Muscle layer of colon (tissue), 2 donors: ENCODE data around the gene SNRNP35.
"Not testable (repeated sequence)": the region's sequence is repeated elsewhere in the genome, so short reads cannot be mapped to it uniquely, and the experiment has no call there.

ENCODE experiments used
- H3K27ac ChIP-seq: one replicate; pipeline ENCODE4 v1.7.0; 2013; ENCODE audit warnings: low read depth, mild to moderate bottlenecking, low read length, moderate library complexity
- H3K27me3 ChIP-seq, 2 donors: one replicate each; pipeline ENCODE4 v1.7.0; 2013; ENCODE audit warnings: low read length in 2 of 2, mild to moderate bottlenecking in 2 of 2; ENCODE audit not compliant: insufficient read depth in 2 of 2, control insufficient read depth in 1 of 2
- H3K36me3 ChIP-seq: one replicate; pipeline ENCODE4 v1.7.0; 2013; ENCODE audit warnings: mild to moderate bottlenecking, low read length; ENCODE audit not compliant: insufficient read depth
- H3K4me1 ChIP-seq: one replicate; pipeline ENCODE4 v1.7.0; 2013; ENCODE audit warnings: mild to moderate bottlenecking, low read length; ENCODE audit not compliant: insufficient read depth
- H3K4me3 ChIP-seq, 2 donors: one replicate each; pipeline ENCODE4 v1.7.0; 2013; ENCODE audit warnings: low read length in 2 of 2, low read depth in 1 of 2, mild to moderate bottlenecking in 1 of 2, moderate library complexity in 1 of 2
- H3K9ac ChIP-seq: one replicate; pipeline ENCODE4 v1.7.0; 2013; ENCODE audit warnings: low read length
- H3K9me3 ChIP-seq: one replicate; pipeline ENCODE4 v1.7.0; 2013; ENCODE audit warnings: mild to moderate bottlenecking, low read length
- donor health status: abdominal sarcoma.
- donor health status: Adenocarcinoma of cecum.

The SNRNP35 gene

DNA sequence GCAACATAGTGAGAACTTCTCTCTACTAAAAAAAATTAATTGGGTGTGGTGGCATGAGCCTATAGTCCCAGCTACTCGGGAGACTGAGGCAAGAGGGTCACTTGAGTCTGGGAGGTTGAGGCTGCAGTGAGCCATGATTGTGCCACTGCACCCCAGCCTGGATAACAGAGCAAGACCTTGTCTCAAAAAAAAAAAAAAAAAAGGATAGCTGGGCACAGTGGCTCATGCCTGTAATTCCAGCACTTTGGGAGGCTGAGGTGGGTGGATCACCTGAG lies 5.7 kb upstream of the SNRNP35 start:
- not testable (repeated sequence) for H3K27me3 ChIP-seq, H3K27ac ChIP-seq, H3K9ac ChIP-seq, H3K4me3 ChIP-seq, H3K9me3 ChIP-seq, H3K4me1 ChIP-seq, H3K36me3 ChIP-seq

- Histone ChIP-seq H3K27ac (no peak overlapping the region), H3K4me3 (no peak overlapping the region), H3K36me3 (no peaks in the 10 kb centered on the region), H3K4me1 (no peaks in the 10 kb centered on the region), H3K27me3 (no peaks in the 10 kb centered on the region), H3K9ac (no peak overlapping the region), H3K9me3 (no peaks in the 10 kb centered on the region)
These were observed 4.8 kb upstream of the SNRNP35 start for GRCh38 chr12:123453165-123453564.

DNA sequence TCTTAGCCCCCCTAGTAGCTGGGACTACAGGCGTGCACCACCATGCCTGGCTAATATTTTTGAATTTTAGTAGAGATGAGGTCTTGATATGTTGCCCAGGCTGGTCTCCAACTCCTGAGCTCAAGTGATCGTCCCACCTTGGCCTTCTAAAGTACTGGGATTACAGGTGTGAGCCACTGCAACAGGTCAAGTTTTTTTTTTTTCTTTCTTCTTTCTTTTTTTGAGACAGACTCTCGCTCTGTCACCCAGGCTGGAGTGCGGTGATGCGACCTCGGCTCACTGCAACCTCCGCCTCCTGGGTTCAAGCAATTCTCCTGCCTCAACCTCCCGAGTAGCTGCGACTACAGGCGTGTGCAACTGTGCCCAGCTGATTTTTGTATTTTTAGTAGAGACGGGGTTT lies 5.2 kb downstream of the SNRNP35 start:
- H3K4me1 ChIP-seq, H3K27ac ChIP-seq, H3K9ac ChIP-seq, H3K4me3 ChIP-seq, H3K27me3 ChIP-seq, H3K36me3 ChIP-seq, H3K9me3 ChIP-seq: not testable (repeated sequence)

DNA sequence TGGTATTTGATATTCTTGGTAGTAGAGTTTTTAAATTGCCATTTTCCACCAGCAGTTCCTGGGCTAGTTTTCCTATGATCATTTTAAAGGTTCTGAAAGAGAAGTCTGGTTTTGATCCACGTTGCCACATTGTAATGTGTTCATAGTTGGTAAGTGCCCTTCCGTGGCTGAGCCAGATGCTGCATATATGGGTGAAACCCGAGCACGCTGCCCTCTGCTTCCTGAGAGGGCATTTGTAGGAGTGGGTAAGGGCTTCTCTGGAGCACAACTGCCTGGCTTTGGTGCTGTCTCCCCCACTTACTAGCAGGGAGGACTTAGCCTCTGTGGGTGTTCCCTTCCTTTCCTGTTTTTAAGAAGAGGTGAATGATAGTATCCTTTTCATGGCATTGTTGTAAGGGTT lies 7.1 kb downstream of the SNRNP35 start:
- no peak overlapping the region for H3K9ac ChIP-seq
- H3K9me3 ChIP-seq: no peaks in the 10 kb centered on the region
- H3K27ac ChIP-seq: no peak overlapping the region
- no peaks in the 10 kb centered on the region for H3K4me1 ChIP-seq
- H3K36me3 ChIP-seq: peaks cover 14% of the 10 kb centered on the region
- H3K4me3 ChIP-seq: no peak overlapping the region
- no peaks in the 10 kb centered on the region for H3K27me3 ChIP-seq

DNA sequence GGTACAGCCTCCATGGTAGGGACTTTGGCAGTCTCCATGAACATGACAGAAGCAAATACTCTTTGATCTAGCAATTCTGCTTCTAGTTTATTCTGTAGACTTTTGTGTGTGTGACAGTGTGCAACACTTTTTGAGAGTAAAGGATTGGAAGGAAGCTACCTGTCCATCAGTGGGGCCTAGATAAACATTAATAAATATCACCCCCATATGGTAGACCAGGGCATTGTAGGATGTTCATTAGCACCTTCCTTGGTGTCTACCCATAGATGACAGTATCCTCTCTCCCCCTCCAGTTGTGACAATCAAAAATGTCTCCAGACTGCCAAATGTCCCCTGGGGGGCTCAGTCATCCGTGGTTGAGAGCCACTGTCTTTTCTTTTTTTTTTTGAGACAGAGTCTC lies 10.8 kb downstream of the SNRNP35 start:
- Histone ChIP-seq H3K4me1 (no peaks in the 10 kb centered on the region), H3K36me3 (peaks cover 39% of the 10 kb centered on the region), H3K4me3 (no peak overlapping the region), H3K9me3 (no peaks in the 10 kb centered on the region), H3K9ac (no peak overlapping the region), H3K27ac (no peak overlapping the region), H3K27me3 (no peaks in the 10 kb centered on the region)

DNA sequence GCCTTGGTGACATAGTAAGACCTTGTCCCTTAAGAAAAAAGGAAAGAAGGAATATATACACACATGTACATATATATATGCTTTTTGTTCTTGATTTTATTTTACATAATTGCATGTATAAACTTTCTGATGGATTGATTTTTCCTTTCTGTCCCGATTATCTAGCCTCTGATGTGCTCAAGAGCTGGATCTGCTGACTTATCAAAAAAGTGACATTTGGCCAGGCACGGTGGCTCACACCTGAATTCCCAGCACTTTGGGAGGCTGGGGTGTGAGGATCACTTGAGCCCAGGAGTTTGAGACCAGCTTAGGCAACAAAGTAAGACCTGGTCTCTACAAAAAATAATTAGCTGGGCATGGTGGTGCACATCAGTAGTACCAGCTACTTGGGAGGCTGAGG lies 12.0 kb downstream of the SNRNP35 start:
- H3K36me3 ChIP-seq: peaks cover 42% of the 10 kb centered on the region
- H3K27me3 ChIP-seq: no peaks in the 10 kb centered on the region
- H3K9me3 ChIP-seq: no peaks in the 10 kb centered on the region
- no peak overlapping the region for H3K9ac ChIP-seq
- H3K4me3 ChIP-seq: no peak overlapping the region
- H3K4me1 ChIP-seq: no peaks in the 10 kb centered on the region
- no peak overlapping the region for H3K27ac ChIP-seq

GRCh38 chr12:123471374-123472068 lies 13.6 kb downstream of the SNRNP35 start:
- peaks cover 38% of the 10 kb centered on the region for H3K36me3 ChIP-seq
- H3K27ac ChIP-seq: no peak overlapping the region

GRCh38 chr12:123472438-123472849 lies 14.5 kb downstream of the SNRNP35 start:
- peaks cover 41% of the 10 kb centered on the region for H3K36me3 ChIP-seq
- H3K9me3 ChIP-seq: no peaks in the 10 kb centered on the region
- no peak overlapping the region for H3K9ac ChIP-seq
- H3K4me3 ChIP-seq: no peak overlapping the region
- no peaks in the 10 kb centered on the region for H3K4me1 ChIP-seq
- H3K27ac ChIP-seq: no peak overlapping the region
- H3K27me3 ChIP-seq: no peaks in the 10 kb centered on the region

More at GRCh38 chr12:123471374-123472068, 13.6 kb downstream of the SNRNP35 start:
- Histone ChIP-seq H3K9me3 (no peaks in the 10 kb centered on the region), H3K9ac (no peak overlapping the region), H3K4me1 (no peaks in the 10 kb centered on the region), H3K4me3 (no peak overlapping the region), H3K27me3 (no peaks in the 10 kb centered on the region)

DNA sequence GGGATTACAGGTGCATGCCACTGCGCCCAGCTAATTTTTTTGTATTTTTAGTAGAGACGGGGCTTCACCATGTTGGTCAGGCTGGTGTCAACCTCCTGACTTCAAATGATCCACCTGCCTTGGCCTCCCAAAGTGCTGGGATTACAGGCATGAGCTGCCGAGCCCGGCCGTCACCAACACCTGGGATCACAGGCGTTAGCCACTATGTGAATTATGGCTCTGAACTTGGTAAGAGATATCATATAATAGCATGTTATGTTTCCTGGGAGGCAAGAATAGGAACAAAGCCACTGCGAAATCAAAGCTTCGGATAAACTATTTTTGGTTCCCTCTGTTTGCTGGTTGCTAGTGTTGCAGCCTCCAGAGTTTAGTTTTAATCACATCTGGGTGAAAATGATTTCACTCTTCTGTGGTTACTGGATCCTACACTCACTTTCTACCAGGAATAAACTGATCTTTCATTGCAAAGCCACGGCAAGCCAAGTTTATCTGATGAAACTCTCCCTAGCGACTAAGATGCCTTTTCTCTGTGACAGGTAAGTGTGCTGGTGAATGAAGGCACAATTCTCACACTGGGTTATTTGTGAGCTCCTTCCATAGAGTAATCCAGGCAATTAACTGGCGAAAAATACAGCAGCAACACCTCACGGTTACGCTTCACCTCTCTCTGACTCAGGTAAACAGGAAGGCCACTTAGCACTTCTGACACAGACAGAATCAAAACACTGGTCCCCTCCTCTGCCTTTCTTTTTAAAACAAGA lies 16.7 kb downstream of the SNRNP35 start:
- no peaks in the 10 kb centered on the region for H3K9me3 ChIP-seq
- H3K4me1 ChIP-seq: no peaks in the 10 kb centered on the region
- no peaks in the 10 kb centered on the region for H3K27me3 ChIP-seq
- no peak overlapping the region for H3K4me3 ChIP-seq
- peaks cover 48% of the 10 kb centered on the region for H3K36me3 ChIP-seq
- no peak overlapping the region for H3K27ac ChIP-seq
- no peak overlapping the region for H3K9ac ChIP-seq

DNA sequence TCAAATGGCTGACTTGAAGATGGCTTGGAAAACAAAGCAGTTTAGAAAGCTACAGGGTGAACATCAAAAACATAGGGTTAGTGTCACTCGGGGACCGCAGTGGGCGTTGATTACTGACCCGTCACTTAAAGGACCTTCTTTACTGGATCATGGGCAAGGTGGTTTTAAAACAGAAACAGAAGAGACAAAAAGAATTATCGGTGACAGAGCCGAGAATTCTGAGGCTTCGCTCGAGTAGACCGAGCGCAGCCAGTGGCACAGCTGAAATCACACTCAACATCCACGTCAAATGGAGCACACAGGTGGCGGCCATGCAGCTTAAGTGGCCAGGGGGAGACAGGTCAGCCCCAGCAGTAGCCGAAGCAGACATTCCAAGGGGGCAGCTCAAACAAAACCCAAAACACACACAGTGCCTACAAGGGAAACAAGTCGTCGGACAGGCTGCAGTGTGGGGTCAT lies 17.3 kb downstream of the SNRNP35 start:
- Histone ChIP-seq H3K27me3 (no peaks in the 10 kb centered on the region), H3K27ac (no peak overlapping the region), H3K4me3 (no peak overlapping the region), H3K4me1 (no peaks in the 10 kb centered on the region), H3K36me3 (peaks cover 44% of the 10 kb centered on the region), H3K9me3 (no peaks in the 10 kb centered on the region), H3K9ac (no peak overlapping the region)

DNA sequence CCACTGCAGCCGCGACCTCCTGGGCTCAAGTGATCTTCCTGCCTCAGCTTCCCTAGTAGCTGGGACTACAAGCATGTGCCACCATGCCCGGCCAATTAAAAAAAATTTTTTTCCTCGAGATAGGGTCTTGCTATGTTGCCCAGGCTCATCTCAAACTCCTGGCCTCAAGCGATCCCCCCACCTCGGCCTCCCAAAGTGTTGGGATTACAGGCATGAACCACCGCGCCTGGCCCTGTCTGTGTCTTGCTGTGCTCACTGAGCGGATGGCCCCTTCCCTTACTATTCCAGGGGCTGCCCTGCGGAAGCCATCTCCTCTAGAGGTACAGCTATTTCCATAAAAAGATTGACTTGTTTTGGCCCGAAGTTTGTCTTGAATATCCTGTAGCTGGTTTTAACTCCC lies 20.1 kb downstream of the SNRNP35 start:
- Histone ChIP-seq H3K9ac (no peak overlapping the region), H3K27ac (no peak overlapping the region)

GRCh38 chr12:123478762-123479161 lies 20.8 kb downstream of the SNRNP35 start:
- Histone ChIP-seq H3K9ac (no peak overlapping the region), H3K4me1 (no peaks in the 10 kb centered on the region), H3K4me3 (no peak overlapping the region), H3K27me3 (no peaks in the 10 kb centered on the region), H3K27ac (no peak overlapping the region), H3K36me3 (peaks cover 37% of the 10 kb centered on the region), H3K9me3 (no peaks in the 10 kb centered on the region)

More for the DNA sequence above, 20.1 kb downstream of the SNRNP35 start:
- no peaks in the 10 kb centered on the region for H3K9me3 ChIP-seq
- H3K4me3 ChIP-seq: no peak overlapping the region
- H3K4me1 ChIP-seq: no peaks in the 10 kb centered on the region
- no peaks in the 10 kb centered on the region for H3K27me3 ChIP-seq
- peaks cover 31% of the 10 kb centered on the region for H3K36me3 ChIP-seq
